K562 (cell line): ENCODE measurements around the gene HTR2B. TPM values are rescaled to one million over a fixed set of nuclear protein-coding genes. Genes with fewer than 3 reads are reported as not detected.

ENCODE experiments used
- ATAC-seq: fragments of 200-7000 bp; cut with Tn5 transposase; 3 replicates; pipeline ENCODE4 v1.9.1; 2020; ENCODE audit warnings: moderate library complexity
- BruUV-seq: library from RNA; stranded (reverse); fragments of 400-500 nt; replicated peaks from 2 replicates; lab custom pipeline; 2021; lab: Mats Ljungman, UMichigan
- CTCF ChIA-PET: fragments of 300-600 bp; formaldehyde crosslinking; extraction: SDS; loops from one replicate; lab custom pipeline; 2021; ENCODE audit warnings: low intra/inter-chr PET ratio; lab: Yijun Ruan, JAX
- POLR2A ChIA-PET: fragments of 300-600, 350-650 bp; sonication (Branson Sonifier 250); formaldehyde crosslinking; extraction: SDS; loops from one replicate; lab custom pipeline; 2021; ENCODE audit warnings: antibody characterized with exemption, inconsistent platforms; lab: Yijun Ruan, JAX
- DNase-seq, 4 experiments: peaks; one replicate each; pipeline versions ENCODE4 v3.0.0 to v3.0.0-alpha.2; 2011 to 2018; ENCODE audit warnings: low spot score in 3 of 4, mixed read lengths in 3 of 4; ENCODE audit errors: extremely low read depth in 1 of 4
- FAIRE-seq: peaks from 2 replicates; lab custom pipeline; 2011; peaks lifted over from hg19 to GRCh38; lab: Jason Lieb, UNC
- H2AFZ ChIP-seq: 2 replicates; pipeline ENCODE4 v1.6.0; 2011; ENCODE audit warnings: low read depth, low read length, control low read depth, inconsistent platforms
- H3K27ac ChIP-seq: fragments of 200-600 bp; 3 replicates; pipeline ENCODE4 v1.8.0; 2011; ENCODE audit warnings: low read depth, mild to moderate bottlenecking, control low read depth, inconsistent platforms, low read length, moderate library complexity, mixed read lengths; ENCODE audit errors: extremely low read depth
- H3K27me3 ChIP-seq, 2 experiments: fragments of 300-600 bp in 1 of 2; 2 replicates in 1 of 2; 3 replicates in 1 of 2; pipeline versions ENCODE4 v1.6.0 to v1.8.0; 2011; ENCODE audit warnings: inconsistent platforms in 2 of 2, low read length in 2 of 2, mild to moderate bottlenecking in 1 of 2, mixed read lengths in 1 of 2, moderate library complexity in 1 of 2; ENCODE audit not compliant: control insufficient read depth in 2 of 2, insufficient read depth in 2 of 2
- H3K36me3 ChIP-seq: fragments of 300-600 bp; 3 replicates; pipeline ENCODE4 v1.8.0; 2011; ENCODE audit warnings: mild to moderate bottlenecking, low read length, inconsistent platforms; ENCODE audit not compliant: control insufficient read depth, insufficient read depth
- H3K4me1 ChIP-seq, 2 experiments: fragments of 200-600 bp in 1 of 2; replicated peaks in 1 of 2; 2 replicates in 1 of 2; 3 replicates in 1 of 2; pipeline versions ENCODE4 v1.5.1 to v1.8.0; 2011; ENCODE audit warnings: inconsistent platforms in 2 of 2, low read length in 2 of 2, mild to moderate bottlenecking in 1 of 2, mixed read lengths in 1 of 2, moderate library complexity in 1 of 2; ENCODE audit not compliant: control insufficient read depth in 2 of 2, insufficient read depth in 2 of 2
- H3K4me2 ChIP-seq: 2 replicates; pipeline ENCODE4 v1.6.1; 2011; ENCODE audit warnings: low read length, control low read depth, inconsistent platforms, mixed read lengths; ENCODE audit not compliant: insufficient read depth
- H3K4me3 ChIP-seq: fragments of 200-600 bp; sonication (generic), shearing (Covaris generic); 2 replicates; pipeline ENCODE4 v1.5.1; 2016; ENCODE audit warnings: control low read depth, inconsistent platforms
- H3K79me2 ChIP-seq: fragments of 200-600 bp; 3 replicates; pipeline ENCODE4 v1.8.0; 2011; ENCODE audit warnings: low read length, inconsistent platforms; ENCODE audit not compliant: control insufficient read depth, insufficient read depth
- H3K9ac ChIP-seq, 2 experiments: 2 replicates each; pipeline versions ENCODE4 v1.6.0 to v1.6.1; 2011; ENCODE audit warnings: low read depth in 2 of 2, low read length in 2 of 2, control low read depth in 1 of 2, inconsistent platforms in 1 of 2, mild to moderate bottlenecking in 1 of 2, mixed read lengths in 1 of 2; ENCODE audit not compliant: insufficient read depth in 1 of 2
- H3K9me1 ChIP-seq: one replicate; pipeline ENCODE4 v1.6.0; 2011; ENCODE audit warnings: inconsistent platforms, mild to moderate bottlenecking, low read length, moderate library complexity; ENCODE audit not compliant: control insufficient read depth, insufficient read depth
- H3K9me3 ChIP-seq: replicated peaks from 2 replicates; pipeline ENCODE4 v1.5.1; 2011; ENCODE audit warnings: low read depth, low read length, inconsistent platforms; ENCODE audit not compliant: control insufficient read depth, insufficient read depth
- H4K20me1 ChIP-seq: replicated peaks from 2 replicates; pipeline ENCODE4 v1.6.1; 2011; ENCODE audit warnings: low read length, inconsistent platforms, mixed read lengths; ENCODE audit not compliant: control insufficient read depth, insufficient read depth
- FOXA1 ChIP-seq: fragments of 450-650 bp; IDR thresholded peaks from 2 replicates; pipeline ENCODE4 v1.6.1; 2016; ENCODE audit warnings: mild to moderate bottlenecking, borderline replicate concordance
- HNRNPH1 ChIP-seq: fragments of 200-400 bp; formaldehyde crosslinking; optimal IDR thresholded peaks from 2 replicates; pipeline ENCODE3; 2017; ENCODE audit warnings: low read depth, mild to moderate bottlenecking, low read length, moderate library complexity
- RREB1 ChIP-seq: fragments of 250-450 bp; sonication (Bioruptor Pico); IDR thresholded peaks from 2 replicates; pipeline ENCODE4 v1.4.0; 2020
- YBX1 ChIP-seq: fragments of 450-650 bp; IDR thresholded peaks from 2 replicates; pipeline ENCODE4 v1.7.1; 2016; ENCODE audit warnings: mild to moderate bottlenecking
- ZBTB9 ChIP-seq: fragments of 450-650 bp; formaldehyde crosslinking; IDR thresholded peaks from 2 replicates; pipeline ENCODE4 v1.4.0; 2020; ENCODE audit warnings: mild to moderate bottlenecking, moderate library complexity
- WGBS: fragments of 100-300 bp; shearing (Covaris generic); methylation state at CpG from one replicate; pipeline ENCODE4 v1.1.6; 2016; ENCODE audit warnings: low coverage, mixed read lengths; ENCODE audit not compliant: insufficient coverage; ENCODE audit errors: missing lambda C conversion rate; 5-methylcytosine and 5-hydroxymethylcytosine counted together
- in situ Hi-C: fragments of 300-500 bp; cut with MboI; formaldehyde crosslinking; loops from 4 replicates; pipeline ENCODE4 v1.15.0; 2018; ENCODE audit warnings: inconsistent platforms, mixed read lengths
- intact Hi-C: fragments of 100-400 bp; cut with micrococcal nuclease; formaldehyde crosslinking; loops from 2 replicates; pipeline ENCODE4 v1.14.2; 2022
- polyA plus RNA-seq, 8 experiments: library from polyadenylated mRNA; depleted of rRNA in 4 of 8; stranded (reverse) in 5 of 8; unstranded in 3 of 8; fragments of >200 nt; fragmentation: Nextera tagmentation in 2 of 8; fragmentation: Illumina TruSeq in 1 of 8; extraction: Ambion mirVana in 2 of 8; extraction: Trizol in 1 of 8; gene quantifications; 2 replicates each; pipeline versions ENCODE4 v1.2.1 to v1.2.3, GENCODE V29; 2011 to 2014; ENCODE audit warnings: inconsistent platforms in 1 of 8, missing spikeins in 1 of 8
- total RNA-seq, 7 experiments: library from RNA; depleted of rRNA in 6 of 7; stranded (reverse); fragments of >200 nt in 6 of 7; fragmentation: Illumina TruSeq in 2 of 7; extraction: Trizol in 2 of 7; gene quantifications; 2 replicates each; pipeline versions ENCODE4 v1.2.1 to v1.2.3, GENCODE V29; 2011 to 2021; ENCODE audit warnings: low replicate concordance in 1 of 7
- TF ChIP-seq, protein P1 (sequence below): sonication (generic); formaldehyde crosslinking; IDR thresholded peaks from 2 replicates; pipeline ENCODE4 v1.8.1; 2022; ENCODE audit warnings: missing genetic modification reagents

The HTR2B gene
- total and polyA plus RNA-seq, 9 of the 15 experiments (the other 6 are each of a cell fraction or from before 2014, with no cell fraction given), result not detected

GRCh38 chr2:231127480-231127879, 2.6 kb upstream of the HTR2B start:
- H2AFZ ChIP-seq, result no peak overlapping the region
- TF ChIP-seq FOXA1 (no peak), YBX1 (no peak), HNRNPH1 (no peak), RREB1 (CRISPR knock-in tag) (no peak), ZBTB9 (CRISPR knock-in tag) (no peak)
- TF ChIP-seq, protein P1, sequence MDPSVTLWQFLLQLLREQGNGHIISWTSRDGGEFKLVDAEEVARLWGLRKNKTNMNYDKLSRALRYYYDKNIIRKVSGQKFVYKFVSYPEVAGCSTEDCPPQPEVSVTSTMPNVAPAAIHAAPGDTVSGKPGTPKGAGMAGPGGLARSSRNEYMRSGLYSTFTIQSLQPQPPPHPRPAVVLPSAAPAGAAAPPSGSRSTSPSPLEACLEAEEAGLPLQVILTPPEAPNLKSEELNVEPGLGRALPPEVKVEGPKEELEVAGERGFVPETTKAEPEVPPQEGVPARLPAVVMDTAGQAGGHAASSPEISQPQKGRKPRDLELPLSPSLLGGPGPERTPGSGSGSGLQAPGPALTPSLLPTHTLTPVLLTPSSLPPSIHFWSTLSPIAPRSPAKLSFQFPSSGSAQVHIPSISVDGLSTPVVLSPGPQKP (CRISPR knock-in tag), result no peak
- TF ChIP-seq, all 486 proteins: peak for 0
- Histone ChIP-seq H3K9me1 (no peaks in the 10 kb centered on the region), H3K27ac (no peak overlapping the region), H3K4me2 (no peak overlapping the region), H3K4me3 (no peak overlapping the region), H3K9me3 (no peaks in the 10 kb centered on the region), H3K9ac (no peak overlapping the region), H3K79me2 (peaks cover 5% of the 10 kb centered on the region; the same call in 2 of the 3 replicates), H4K20me1 (no peaks in the 10 kb centered on the region), H3K4me1 (no peaks in the 10 kb centered on the region), H3K27me3 (no peaks in the 10 kb centered on the region), H3K36me3 (no peaks in the 10 kb centered on the region)
- BruUV-seq, result no TSS peak
- CTCF ChIA-PET, result no interaction called here
- intact Hi-C loops, result no loop called here
- WGBS, result 94% methylated on average over 3 of the region's 9 CpGs
- DNase-seq (no peak), FAIRE-seq (no peak), ATAC-seq (no peak)
- in situ Hi-C loops, result no loop called here
- POLR2A ChIA-PET, result no interaction called here
